GM19397 (cell line): Measurements from ENCODE around the gene NRF1.

Experiments
- ATAC-seq: cut with Tn5 transposase; IDR thresholded peaks from one replicate; pipeline ENCODE4 v1.9.1; 2021; ENCODE audit warnings: mild to moderate bottlenecking, moderate library complexity; ENCODE audit not compliant: unreplicated experiment

NRF1 gene

GRCh38 chr7:129767120-129768015 lies 155.8 kb downstream of the NRF1 start:
- ATAC-seq = no peak

DNA sequence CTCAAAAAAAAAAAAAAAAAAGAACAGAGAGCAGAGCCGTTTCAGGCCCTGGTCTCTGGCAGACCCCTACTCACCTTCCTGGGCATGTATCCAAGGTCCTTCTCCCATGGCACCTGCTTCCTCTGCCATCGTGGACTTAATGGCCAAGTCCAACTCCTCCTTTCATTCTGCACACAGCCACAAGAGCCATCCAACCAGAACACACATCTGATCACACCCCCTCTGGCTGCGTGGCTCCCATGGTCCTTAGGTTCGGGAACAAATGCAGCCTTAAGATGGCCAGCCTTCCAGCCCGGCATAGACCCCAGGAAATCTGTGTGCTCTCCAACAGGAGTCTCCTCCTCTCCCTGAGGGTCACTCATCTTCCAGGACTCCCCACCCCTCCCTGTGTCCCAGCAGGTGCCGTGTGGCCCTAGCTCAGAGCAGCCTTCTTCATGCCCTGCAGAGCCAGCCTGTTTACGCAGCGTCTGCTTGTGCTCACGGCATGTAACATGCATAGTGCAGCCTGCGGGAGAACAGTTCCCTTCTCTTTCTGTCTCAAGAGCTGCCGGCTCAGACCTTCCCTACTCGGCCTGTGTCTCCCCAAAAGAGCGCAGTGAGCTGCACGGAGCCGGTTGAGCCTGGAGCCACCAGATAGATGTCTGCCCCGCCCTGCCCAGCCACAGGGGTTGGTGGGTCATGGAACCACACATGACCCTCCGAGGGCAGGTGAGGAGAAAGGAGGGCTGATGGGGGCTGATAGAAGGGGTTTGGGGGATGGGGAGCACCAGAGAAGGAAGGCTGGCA lies 157.3 kb downstream of the NRF1 start:
- ATAC-seq = no peak

- ATAC-seq = no peak
Measured at GRCh38 chr7:129769400-129769774, 157.9 kb downstream of the NRF1 start.

GRCh38 chr7:129769866-129770808 lies 158.6 kb downstream of the NRF1 start:
- no peak for ATAC-seq

- ATAC-seq = no peak
Measured at GRCh38 chr7:129771201-129771927, 159.8 kb downstream of the NRF1 start.

DNA sequence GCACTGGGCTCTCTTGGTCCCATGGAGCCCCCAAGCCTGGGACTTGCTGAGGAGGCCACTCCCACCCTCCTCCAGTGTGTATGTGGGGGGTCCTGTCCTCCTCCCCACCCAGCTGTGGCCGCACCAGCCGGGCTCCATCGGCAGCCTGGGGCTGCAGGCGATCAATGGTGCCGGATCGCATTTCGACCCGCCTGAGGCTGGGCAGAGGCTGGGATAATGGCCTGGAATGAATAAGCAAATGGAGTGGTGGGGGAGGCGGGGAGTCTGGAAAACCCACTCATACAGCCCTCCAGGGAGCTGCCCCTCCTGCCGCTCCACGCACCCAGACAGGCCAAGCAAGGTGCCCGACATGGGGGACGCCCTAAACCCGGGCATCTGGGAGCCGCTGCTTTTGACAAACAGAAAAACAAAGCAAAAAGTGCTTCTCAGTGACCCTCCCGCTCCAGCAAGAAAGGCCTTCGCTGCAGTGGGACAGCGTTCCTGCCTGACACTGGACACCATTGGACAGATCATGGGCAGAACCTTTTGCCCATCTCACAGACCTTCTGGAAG lies 160.5 kb downstream of the NRF1 start:
- ATAC-seq = no peak

GRCh38 chr7:129772646-129773280 lies 161.2 kb downstream of the NRF1 start:
- ATAC-seq = no peak

- no peak for ATAC-seq
Measured at GRCh38 chr7:129773328-129773731, 161.8 kb downstream of the NRF1 start.

- no peak for ATAC-seq
Measured at GRCh38 chr7:129773871-129774270, 162.4 kb downstream of the NRF1 start.

DNA sequence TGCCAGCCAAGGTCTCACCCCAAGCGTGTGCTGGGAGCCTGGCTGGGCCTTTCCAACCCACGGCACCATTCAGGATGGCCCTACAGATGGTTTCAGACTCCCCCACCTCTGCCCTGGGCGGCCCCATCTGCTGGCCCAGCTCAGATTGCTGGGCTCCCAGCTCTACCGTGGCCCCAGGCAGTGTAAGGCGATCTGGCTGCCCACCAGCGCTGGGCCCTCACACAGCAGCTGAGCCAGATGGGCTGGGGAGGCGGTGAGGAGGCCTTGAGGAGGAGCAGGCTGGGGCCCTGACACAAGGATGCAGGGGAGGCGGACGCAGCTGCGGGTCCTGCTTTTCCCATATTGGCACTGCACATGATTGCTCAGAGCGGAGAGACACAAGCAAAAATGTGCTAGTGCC lies 162.8 kb downstream of the NRF1 start:
- no peak for ATAC-seq

DNA sequence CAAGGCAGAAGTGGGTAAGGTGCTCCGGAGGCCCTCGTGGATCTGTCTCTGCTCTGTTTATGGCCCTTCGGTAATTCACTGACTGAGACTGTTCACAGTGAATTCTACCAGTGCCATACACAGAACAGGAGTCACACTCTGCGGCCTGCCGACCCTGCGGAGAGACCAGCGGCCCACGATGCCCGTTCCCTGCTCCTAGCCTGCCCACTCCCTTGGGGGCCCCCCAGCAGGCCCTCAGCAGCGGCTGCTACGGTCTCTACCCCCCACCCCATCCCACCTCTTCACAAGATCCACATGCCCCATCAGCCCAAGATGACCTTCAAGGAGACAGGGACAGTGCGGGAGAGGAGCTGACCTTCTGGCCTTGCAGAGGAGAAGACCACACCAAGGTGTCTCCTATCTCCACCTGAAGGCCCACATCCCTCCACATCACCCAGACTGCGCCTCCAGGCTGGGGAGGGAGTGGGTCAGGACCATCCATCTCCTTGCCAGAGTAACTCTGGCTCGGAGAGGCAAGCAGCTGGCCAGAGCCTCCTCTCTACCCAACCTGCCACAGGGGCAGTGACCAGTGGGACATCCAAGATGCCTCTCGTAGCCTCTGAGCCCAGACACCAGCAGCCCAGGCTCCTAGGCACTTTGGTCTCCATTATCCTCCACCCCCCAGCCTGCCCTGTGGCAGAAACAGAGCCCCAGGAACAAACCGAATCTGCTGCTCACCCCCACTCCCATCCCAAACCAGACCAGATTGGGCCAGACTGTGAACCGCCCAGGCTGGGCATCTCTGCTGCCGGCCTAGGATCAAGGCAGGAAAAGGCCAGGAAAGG lies 163.6 kb downstream of the NRF1 start:
- ATAC-seq = no peak

- ATAC-seq = no peak
Measured at GRCh38 chr7:129775695-129776361, 164.3 kb downstream of the NRF1 start.

- ATAC-seq = no peak
Measured at GRCh38 chr7:129776362-129776722, 164.8 kb downstream of the NRF1 start.

GRCh38 chr7:129777195-129777844 lies 165.8 kb downstream of the NRF1 start:
- ATAC-seq = no peak

- ATAC-seq = no peak
Measured at GRCh38 chr7:129777993-129778769, 166.7 kb downstream of the NRF1 start.

- ATAC-seq = no peak
Measured at GRCh38 chr7:129778770-129779601, 167.5 kb downstream of the NRF1 start.
